Esophagus squamous epithelium (tissue), 5 donors: ENCODE results near the gene MEIS1. TPM values are rescaled to one million over a fixed set of nuclear protein-coding genes. Genes with fewer than 3 reads are reported as not detected.

Experiments used
- DNase-seq: peaks from one replicate; lab custom pipeline; 2025; lab: John Stamatoyannopoulos, UW
- H3K27ac ChIP-seq, 4 donors: fragments of 200-600 bp; sonication (generic); one replicate each; pipeline ENCODE4 v1.5.1; 2016 to 2019; ENCODE audit warnings: mild to moderate bottlenecking in 1 of 4
- H3K27me3 ChIP-seq, 4 donors: fragments of 200-600 bp; sonication (generic); 1 replicate in 3 of 4; 2 replicates in 1 of 4; pipeline versions ENCODE4 v1.5.1 to v1.6.0; 2017 to 2021; ENCODE audit warnings: antibody characterized with exemption in 1 of 4
- H3K36me3 ChIP-seq, 3 donors: fragments of 200-600 bp; sonication (generic); one replicate each; pipeline ENCODE4 v1.5.1; 2016 to 2019
- H3K4me1 ChIP-seq, 3 donors: fragments of 200-600 bp; sonication (generic); one replicate each; pipeline ENCODE4 v1.5.1; 2017 to 2019
- H3K4me3 ChIP-seq, 4 donors: fragments of 200-600 bp; sonication (generic); 1 replicate in 3 of 4; 2 replicates in 1 of 4; pipeline ENCODE4 v1.5.1; 2016 to 2019; ENCODE audit warnings: mild to moderate bottlenecking in 2 of 4, moderate library complexity in 1 of 4
- H3K9me3 ChIP-seq, 3 donors: fragments of 200-600 bp; sonication (generic); one replicate each; pipeline ENCODE4 v1.5.1; 2016 to 2019
- CTCF ChIP-seq, 6 experiments: fragments of 450-650 bp in 4 of 6; fragments of 200-600 bp in 2 of 6; sonication (generic) in 2 of 6; IDR thresholded peaks; one replicate each; pipeline ENCODE4 v1.5.1; 2016 to 2019; ENCODE audit warnings: antibody characterized with exemption in 6 of 6, mild to moderate bottlenecking in 4 of 6, moderate library complexity in 4 of 6
- POLR2A ChIP-seq, 4 donors: fragments of 450-650 bp; IDR thresholded peaks; one replicate each; pipeline ENCODE4 v1.6.1; 2017; ENCODE audit warnings: antibody characterized with exemption in 4 of 4, mild to moderate bottlenecking in 4 of 4, moderate library complexity in 3 of 4
- WGBS, 2 donors: methylation state at CpG; one replicate each; pipeline ENCODE4 v1.1.5; 2018; 5-methylcytosine and 5-hydroxymethylcytosine counted together
- intact Hi-C: fragments of 100-400 bp; cut with DNase I; formaldehyde crosslinking; loops from one replicate; pipeline ENCODE4 v1.15.0; 2022
- total RNA-seq, 4 donors: library from RNA; depleted of rRNA; stranded (reverse); fragments of >200 nt; gene quantifications; one replicate each; pipeline ENCODE4 v1.1.0, GENCODE V29; 2016
- donor health status: DM: yes; HTN: yes; CAD: no.

The MEIS1 gene
- total RNA-seq, 4 donors from 2014 or later: 17.8 to 56.1 (median 28.5) TPM

GRCh38 chr2:66455490-66455889, 20.6 kb downstream of the MEIS1 start:
- peaks cover 0 to 62% (median 0%) of the 10 kb centered on the region in 3 donors for H3K36me3 ChIP-seq
- intact Hi-C loops: no loop called here
- peaks cover 0 to 59% (median 11%) of the 10 kb centered on the region in 3 donors for H3K4me1 ChIP-seq
- TF ChIP-seq POLR2A (IDR thresholded peaks at IDR 0.05): no peak
- TF ChIP-seq CTCF (IDR thresholded peaks at IDR 0.05): no peak
- no peak overlapping the region for H3K4me3 ChIP-seq
- 65 to 87% methylated on average over 2 of the region's 2 CpGs for WGBS, 2 donors
- no peaks in the 10 kb centered on the region for H3K9me3 ChIP-seq
- H3K27me3 ChIP-seq: no peaks in the 10 kb centered on the region
- no peak for DNase-seq
- peak overlapping the region in 2 of 4 donors; percentile 17 for H3K27ac ChIP-seq

GRCh38 chr2:66456183-66457041, 21.5 kb downstream of the MEIS1 start:
- no peak for DNase-seq
- Histone ChIP-seq H3K4me3 (no peak overlapping the region), H3K27me3 (no peaks in the 10 kb centered on the region), H3K4me1 (peaks cover 0 to 54% (median 11%) of the 10 kb centered on the region in 3 donors), H3K36me3 (peaks cover 0 to 72% (median 0%) of the 10 kb centered on the region in 3 donors), H3K9me3 (no peaks in the 10 kb centered on the region), H3K27ac (peak overlapping the region in 2 of 4 donors; percentile 1 to 17)
- TF ChIP-seq CTCF (IDR thresholded peaks at IDR 0.05) (no peak), POLR2A (IDR thresholded peaks at IDR 0.05) (no peak)
- WGBS, 2 donors: 36 to 46% methylated on average over 7 of the region's 7 CpGs
- intact Hi-C loops: no loop called here

- peaks cover 0 to 83% (median 0%) of the 10 kb centered on the region in 3 donors for H3K36me3 ChIP-seq
- no peak for TF ChIP-seq POLR2A (IDR thresholded peaks at IDR 0.05)
- H3K4me3 ChIP-seq: no peak overlapping the region
- no peak overlapping the region for H3K27ac ChIP-seq
- H3K9me3 ChIP-seq: no peaks in the 10 kb centered on the region
- H3K27me3 ChIP-seq: no peaks in the 10 kb centered on the region
- intact Hi-C loops: no loop called here
- H3K4me1 ChIP-seq: peaks cover 0 to 55% (median 11%) of the 10 kb centered on the region in 3 donors
- 89 to 100% methylated on average over 1 to 6 of the region's 6 CpGs for WGBS, 2 donors
- DNase-seq: no peak
Measured at GRCh38 chr2:66457545-66457944, 22.6 kb downstream of the MEIS1 start.

- peaks cover 0 to 97% (median 4%) of the 10 kb centered on the region in 3 donors for H3K36me3 ChIP-seq
- no peak overlapping the region for H3K27ac ChIP-seq
- DNase-seq: no peak
- H3K4me1 ChIP-seq: peaks cover 0 to 71% (median 12%) of the 10 kb centered on the region in 3 donors
- 52 to 71% methylated on average over 1 of the region's 1 CpG for WGBS, 2 donors
- no peak for TF ChIP-seq POLR2A (IDR thresholded peaks at IDR 0.05)
- no peak for TF ChIP-seq CTCF (IDR thresholded peaks at IDR 0.05)
- intact Hi-C loops: no loop called here
- H3K9me3 ChIP-seq: no peaks in the 10 kb centered on the region
- H3K4me3 ChIP-seq: no peak overlapping the region
- no peaks in the 10 kb centered on the region for H3K27me3 ChIP-seq
Measured at GRCh38 chr2:66460031-66460430, 25.1 kb downstream of the MEIS1 start.

- H3K36me3 ChIP-seq: peaks cover 0 to 95% (median 4%) of the 10 kb centered on the region in 3 donors
Measured at GRCh38 chr2:66461001-66461663, 26.2 kb downstream of the MEIS1 start.

More at GRCh38 chr2:66461001-66461663, 26.2 kb downstream of the MEIS1 start:
- 71 to 82% methylated on average over 3 of the region's 3 CpGs for WGBS, 2 donors
- Histone ChIP-seq H3K27me3 (no peaks in the 10 kb centered on the region), H3K4me1 (peaks cover 0 to 71% (median 5%) of the 10 kb centered on the region in 3 donors), H3K27ac (no peak overlapping the region), H3K4me3 (no peak overlapping the region), H3K9me3 (no peaks in the 10 kb centered on the region)
- DNase-seq: no peak
- TF ChIP-seq CTCF (IDR thresholded peaks at IDR 0.05) (no peak), POLR2A (IDR thresholded peaks at IDR 0.05) (no peak)
- intact Hi-C loops: no loop called here
